ENCODE data around the gene PRDM10.

DNA sequence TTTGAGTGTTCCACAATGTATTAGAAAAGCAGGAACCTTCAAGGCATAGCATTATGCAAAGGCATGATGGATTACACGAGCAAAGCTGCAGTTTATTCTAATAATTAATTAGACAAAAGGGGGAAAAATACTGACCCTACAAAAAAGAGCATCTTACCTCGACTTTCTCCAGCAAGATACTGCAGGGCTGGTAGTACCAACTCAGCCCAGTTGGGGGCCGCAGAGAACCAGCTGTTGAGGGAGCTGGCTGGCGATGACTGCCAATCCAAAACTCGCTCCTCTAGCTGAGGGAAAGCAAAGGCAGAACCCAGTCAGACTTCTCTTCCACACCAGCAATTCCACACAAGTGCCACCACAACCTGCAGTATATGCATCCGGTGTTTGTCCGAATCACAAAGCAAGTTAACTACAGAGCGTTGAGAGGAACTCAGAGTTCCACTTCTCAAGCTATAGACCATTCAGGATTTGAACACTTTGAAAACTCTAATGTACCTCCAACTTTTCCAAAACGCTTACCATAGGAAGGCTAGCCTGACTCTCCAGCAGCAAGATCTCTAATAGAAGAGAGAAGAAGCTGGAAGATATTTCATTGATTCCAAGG lies 121.0 kb downstream of the PRDM10 start:
- TF ChIP-seq, protein P1, sequence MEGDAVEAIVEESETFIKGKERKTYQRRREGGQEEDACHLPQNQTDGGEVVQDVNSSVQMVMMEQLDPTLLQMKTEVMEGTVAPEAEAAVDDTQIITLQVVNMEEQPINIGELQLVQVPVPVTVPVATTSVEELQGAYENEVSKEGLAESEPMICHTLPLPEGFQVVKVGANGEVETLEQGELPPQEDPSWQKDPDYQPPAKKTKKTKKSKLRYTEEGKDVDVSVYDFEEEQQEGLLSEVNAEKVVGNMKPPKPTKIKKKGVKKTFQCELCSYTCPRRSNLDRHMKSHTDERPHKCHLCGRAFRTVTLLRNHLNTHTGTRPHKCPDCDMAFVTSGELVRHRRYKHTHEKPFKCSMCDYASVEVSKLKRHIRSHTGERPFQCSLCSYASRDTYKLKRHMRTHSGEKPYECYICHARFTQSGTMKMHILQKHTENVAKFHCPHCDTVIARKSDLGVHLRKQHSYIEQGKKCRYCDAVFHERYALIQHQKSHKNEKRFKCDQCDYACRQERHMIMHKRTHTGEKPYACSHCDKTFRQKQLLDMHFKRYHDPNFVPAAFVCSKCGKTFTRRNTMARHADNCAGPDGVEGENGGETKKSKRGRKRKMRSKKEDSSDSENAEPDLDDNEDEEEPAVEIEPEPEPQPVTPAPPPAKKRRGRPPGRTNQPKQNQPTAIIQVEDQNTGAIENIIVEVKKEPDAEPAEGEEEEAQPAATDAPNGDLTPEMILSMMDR (IDR thresholded peaks at IDR 0.05): peak in 1 of 3 experiments; percentile 32
- TF ChIP-seq POLR2A (IDR thresholded peaks at IDR 0.05; ENCODE audit: low read depth): no peak
- TF ChIP-seq POLR2AphosphoS5 (IDR thresholded peaks at IDR 0.05): no peak
